PC-3 (cell line): ENCODE measurements around the gene ARL14EP.

Source experiments
- EZH2 ChIP-seq: fragments of 300-600 bp; sonication (generic); IDR thresholded peaks from one replicate; pipeline ENCODE4 v1.6.1; 2017; ENCODE audit warnings: antibody characterized with exemption, mild to moderate bottlenecking, low read length; ENCODE audit not compliant: unreplicated experiment
- TF ChIP-seq, protein P1 (sequence below): fragments of 300-600 bp; sonication (generic); conservative IDR thresholded peaks from 2 replicates; pipeline ENCODE4 v1.5.1; 2017; ENCODE audit warnings: antibody characterized with exemption, low read depth, mild to moderate bottlenecking, low read length

DNA sequence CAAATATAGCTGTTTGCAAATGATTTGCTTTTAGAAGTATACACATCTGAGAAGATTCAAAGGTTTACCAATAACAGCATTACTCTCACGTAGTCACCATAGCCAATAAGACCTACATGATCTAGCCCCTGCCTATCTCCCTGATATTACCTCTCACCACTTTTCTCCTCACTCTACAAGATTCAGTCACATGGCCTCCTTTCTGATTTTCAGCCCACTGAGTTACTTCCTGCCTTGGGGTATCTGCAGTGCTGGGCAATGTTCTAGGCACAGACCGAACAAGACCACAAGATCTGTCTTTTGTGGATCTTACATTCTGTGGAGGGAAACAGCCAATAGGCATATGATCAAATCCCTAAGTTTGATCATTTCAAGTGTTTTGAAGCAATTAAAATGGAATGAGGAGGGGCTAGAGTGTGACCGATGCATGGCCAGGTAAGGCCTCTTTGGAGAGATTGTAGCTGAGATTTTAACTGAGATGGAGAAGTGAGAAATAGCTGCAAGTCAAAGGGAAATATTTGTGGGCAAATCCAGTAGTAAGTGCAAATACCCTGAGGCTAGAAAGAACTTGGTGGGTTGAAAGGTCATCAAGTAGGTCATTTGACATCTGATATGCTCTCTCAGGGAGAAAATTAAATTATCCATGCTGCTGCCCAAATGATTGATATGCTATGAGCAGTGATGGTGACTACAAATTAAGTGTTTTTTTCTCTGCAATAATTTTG lies 43.1 kb downstream of the ARL14EP start:
- TF ChIP-seq, protein P1, sequence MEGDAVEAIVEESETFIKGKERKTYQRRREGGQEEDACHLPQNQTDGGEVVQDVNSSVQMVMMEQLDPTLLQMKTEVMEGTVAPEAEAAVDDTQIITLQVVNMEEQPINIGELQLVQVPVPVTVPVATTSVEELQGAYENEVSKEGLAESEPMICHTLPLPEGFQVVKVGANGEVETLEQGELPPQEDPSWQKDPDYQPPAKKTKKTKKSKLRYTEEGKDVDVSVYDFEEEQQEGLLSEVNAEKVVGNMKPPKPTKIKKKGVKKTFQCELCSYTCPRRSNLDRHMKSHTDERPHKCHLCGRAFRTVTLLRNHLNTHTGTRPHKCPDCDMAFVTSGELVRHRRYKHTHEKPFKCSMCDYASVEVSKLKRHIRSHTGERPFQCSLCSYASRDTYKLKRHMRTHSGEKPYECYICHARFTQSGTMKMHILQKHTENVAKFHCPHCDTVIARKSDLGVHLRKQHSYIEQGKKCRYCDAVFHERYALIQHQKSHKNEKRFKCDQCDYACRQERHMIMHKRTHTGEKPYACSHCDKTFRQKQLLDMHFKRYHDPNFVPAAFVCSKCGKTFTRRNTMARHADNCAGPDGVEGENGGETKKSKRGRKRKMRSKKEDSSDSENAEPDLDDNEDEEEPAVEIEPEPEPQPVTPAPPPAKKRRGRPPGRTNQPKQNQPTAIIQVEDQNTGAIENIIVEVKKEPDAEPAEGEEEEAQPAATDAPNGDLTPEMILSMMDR = no peak
- TF ChIP-seq EZH2 = no peak
